ENCODE measurements around the gene KCMF1. TPM values are rescaled to one million over a fixed set of nuclear protein-coding genes. Genes with fewer than 3 reads are reported as not detected.

Gene KCMF1
- total RNA-seq, 2 donors from 2014 or later, result 71.8 to 86.8 TPM

- TF ChIP-seq, protein P1, sequence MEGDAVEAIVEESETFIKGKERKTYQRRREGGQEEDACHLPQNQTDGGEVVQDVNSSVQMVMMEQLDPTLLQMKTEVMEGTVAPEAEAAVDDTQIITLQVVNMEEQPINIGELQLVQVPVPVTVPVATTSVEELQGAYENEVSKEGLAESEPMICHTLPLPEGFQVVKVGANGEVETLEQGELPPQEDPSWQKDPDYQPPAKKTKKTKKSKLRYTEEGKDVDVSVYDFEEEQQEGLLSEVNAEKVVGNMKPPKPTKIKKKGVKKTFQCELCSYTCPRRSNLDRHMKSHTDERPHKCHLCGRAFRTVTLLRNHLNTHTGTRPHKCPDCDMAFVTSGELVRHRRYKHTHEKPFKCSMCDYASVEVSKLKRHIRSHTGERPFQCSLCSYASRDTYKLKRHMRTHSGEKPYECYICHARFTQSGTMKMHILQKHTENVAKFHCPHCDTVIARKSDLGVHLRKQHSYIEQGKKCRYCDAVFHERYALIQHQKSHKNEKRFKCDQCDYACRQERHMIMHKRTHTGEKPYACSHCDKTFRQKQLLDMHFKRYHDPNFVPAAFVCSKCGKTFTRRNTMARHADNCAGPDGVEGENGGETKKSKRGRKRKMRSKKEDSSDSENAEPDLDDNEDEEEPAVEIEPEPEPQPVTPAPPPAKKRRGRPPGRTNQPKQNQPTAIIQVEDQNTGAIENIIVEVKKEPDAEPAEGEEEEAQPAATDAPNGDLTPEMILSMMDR (conservative IDR thresholded peaks at IDR 0.05), result no peak
- DNase-seq, result peak; percentile 74
- 0% methylated on average over 29 to 99 of the region's 99 CpGs for WGBS, 2 experiments (ENCODE audit: insufficient coverage in 1 of 2, insufficient read length in 1 of 2)
These were observed 697 bp downstream of the KCMF1 start for GRCh38 chr2:84971510-84972206.

DNA sequence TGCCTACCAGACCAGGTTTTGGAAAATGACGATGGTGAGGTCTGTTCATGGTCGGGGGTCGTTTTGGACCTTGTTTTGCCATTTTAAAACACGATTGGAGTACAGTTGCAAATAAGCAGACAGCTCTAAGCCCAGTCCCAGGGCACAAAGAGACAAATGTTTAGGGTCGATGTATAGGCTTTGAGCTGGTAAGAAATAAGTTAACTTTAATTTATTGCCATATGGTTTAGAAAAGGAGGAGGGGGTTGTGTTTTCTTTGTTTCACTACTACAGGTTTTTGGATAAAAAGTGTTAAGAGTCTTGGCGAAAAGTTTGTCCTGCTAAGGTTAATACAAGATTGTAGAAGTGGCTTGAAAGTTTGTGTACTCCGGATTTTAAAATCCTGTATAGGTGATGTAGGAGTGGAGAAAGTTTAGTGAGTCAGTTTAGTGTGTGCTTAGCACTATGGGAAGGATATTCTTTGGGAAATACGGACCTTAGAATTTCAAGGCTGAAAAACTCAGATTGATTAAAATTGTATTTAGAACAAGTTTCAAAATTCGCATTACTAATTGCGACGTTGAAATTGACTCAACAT is 1.3 kb downstream of the KCMF1 start:
- H3K4me3 Mint-ChIP-seq, result peak overlapping the region; percentile 78
- Histone ChIP-seq H3K27me3 (ENCODE audit: control insufficient read depth, insufficient read depth, low read length, poor library complexity, severe bottlenecking) (no peaks in the 10 kb centered on the region), H3K4me1 (ENCODE audit: control insufficient read depth, insufficient read depth, low read length) (no peaks in the 10 kb centered on the region), H3K9ac (ENCODE audit: extremely low read depth, low read length, poor library complexity, severe bottlenecking) (peak overlapping the region; percentile 95), H3K27ac (ENCODE audit: low read depth, low read length) (peak overlapping the region; percentile 84), H3K9me3 (ENCODE audit: control insufficient read depth, low read length) (no peaks in the 10 kb centered on the region), H3K36me3 (ENCODE audit: control insufficient read depth, insufficient read depth, low read length) (peaks cover 4% of the 10 kb centered on the region), H3K4me3 (ENCODE audit: low read length) (peak overlapping the region; percentile 99)
- peak overlapping the region; percentile 94 for H3K27ac Mint-ChIP-seq
- H3K9me3 Mint-ChIP-seq, result no peaks in the 10 kb centered on the region
- peaks cover 18% of the 10 kb centered on the region for H3K4me1 Mint-ChIP-seq
- TF ChIP-seq, protein P1 (conservative IDR thresholded peaks at IDR 0.05), result no peak
- no peak for DNase-seq
- no peaks in the 10 kb centered on the region for H3K27me3 Mint-ChIP-seq (ENCODE audit: insufficient read depth)
- H3K36me3 Mint-ChIP-seq (ENCODE audit: low read depth), result peaks cover 14% of the 10 kb centered on the region
- WGBS, 2 experiments (ENCODE audit: insufficient coverage in 1 of 2, insufficient read length in 1 of 2), result 0 to 3% methylated on average over 7 to 11 of the region's 11 CpGs

More at GRCh38 chr2:84971510-84972206, 697 bp downstream of the KCMF1 start:
- peak overlapping the region; percentile 84 for H3K27ac ChIP-seq (ENCODE audit: low read depth, low read length)
- Mint-ChIP-seq H3K27me3 (ENCODE audit: insufficient read depth) (no peaks in the 10 kb centered on the region), H3K27ac (peak overlapping the region; percentile 94), H3K4me1 (peaks cover 18% of the 10 kb centered on the region), H3K9me3 (no peaks in the 10 kb centered on the region), H3K4me3 (peak overlapping the region; percentile 78), H3K36me3 (ENCODE audit: low read depth) (peaks cover 12% of the 10 kb centered on the region)
- peak overlapping the region; percentile 99 for H3K4me3 ChIP-seq (ENCODE audit: low read length)
- peak overlapping the region; percentile 95 for H3K9ac ChIP-seq (ENCODE audit: extremely low read depth, low read length, poor library complexity, severe bottlenecking)
- no peaks in the 10 kb centered on the region for H3K4me1 ChIP-seq (ENCODE audit: control insufficient read depth, insufficient read depth, low read length)
- H3K36me3 ChIP-seq (ENCODE audit: control insufficient read depth, insufficient read depth, low read length), result peaks cover 4% of the 10 kb centered on the region
- no peaks in the 10 kb centered on the region for H3K27me3 ChIP-seq (ENCODE audit: control insufficient read depth, insufficient read depth, low read length, poor library complexity, severe bottlenecking)
- H3K9me3 ChIP-seq (ENCODE audit: control insufficient read depth, low read length), result no peaks in the 10 kb centered on the region

DNA sequence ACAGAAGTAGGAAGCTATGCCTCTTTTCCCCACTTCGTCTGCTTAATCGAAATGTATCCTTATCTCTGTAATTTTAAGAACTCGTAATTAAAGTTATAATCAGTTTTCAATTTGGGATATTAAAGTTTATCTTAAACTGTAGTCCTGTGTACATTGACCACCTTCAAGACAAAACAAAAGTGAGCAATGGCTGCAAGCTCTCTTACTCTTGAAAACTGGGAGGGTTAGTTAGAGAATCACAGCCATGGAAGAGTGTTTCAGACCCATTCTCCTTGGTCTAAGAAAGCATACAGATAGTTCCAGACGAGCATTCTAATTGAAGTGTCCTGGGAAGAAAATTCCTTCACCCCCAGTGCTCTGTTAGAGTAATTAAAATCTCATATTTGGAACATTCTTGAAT is 2.0 kb downstream of the KCMF1 start:
- peak overlapping the region; percentile 95 for H3K9ac ChIP-seq (ENCODE audit: extremely low read depth, low read length, poor library complexity, severe bottlenecking)
- TF ChIP-seq, protein P1 (conservative IDR thresholded peaks at IDR 0.05), result no peak
- peaks cover 4% of the 10 kb centered on the region for H3K36me3 ChIP-seq (ENCODE audit: control insufficient read depth, insufficient read depth, low read length)
- no peaks in the 10 kb centered on the region for H3K27me3 ChIP-seq (ENCODE audit: control insufficient read depth, insufficient read depth, low read length, poor library complexity, severe bottlenecking)
- Mint-ChIP-seq H3K9me3 (no peaks in the 10 kb centered on the region), H3K27ac (no peak overlapping the region), H3K27me3 (ENCODE audit: insufficient read depth) (no peaks in the 10 kb centered on the region), H3K36me3 (ENCODE audit: low read depth) (peaks cover 14% of the 10 kb centered on the region), H3K4me3 (peak overlapping the region; percentile 78), H3K4me1 (peaks cover 18% of the 10 kb centered on the region)
- DNase-seq, result no peak
- H3K4me3 ChIP-seq (ENCODE audit: low read length), result peak overlapping the region; percentile 99
- H3K9me3 ChIP-seq (ENCODE audit: control insufficient read depth, low read length), result no peaks in the 10 kb centered on the region
- H3K27ac ChIP-seq (ENCODE audit: low read depth, low read length), result no peak overlapping the region
- H3K4me1 ChIP-seq (ENCODE audit: control insufficient read depth, insufficient read depth, low read length), result no peaks in the 10 kb centered on the region
- WGBS, 2 experiments (ENCODE audit: insufficient coverage in 1 of 2, insufficient read length in 1 of 2), result 47% methylated on average over 4 of the region's 4 CpGs; no CpG with 5 or more reads in 1 of the 2 experiments

All from endodermal cell (in vitro differentiated cells).